Spleen (tissue), 7 donors: ENCODE results near the gene FGF14.

ENCODE experiments used
- CTCF ChIP-seq, 11 experiments: fragments of 200-600 bp in 7 of 11; fragments of 450-650 bp in 4 of 11; sonication (generic) in 4 of 11; IDR thresholded peaks in 8 of 11; conservative IDR thresholded peaks in 3 of 11; 1 replicate in 7 of 11; 2 replicates in 4 of 11; pipeline versions ENCODE4 v1.4.0 to v1.8.0; 2016 to 2021; ENCODE audit warnings: antibody characterized with exemption in 11 of 11, inconsistent platforms in 4 of 11, mild to moderate bottlenecking in 1 of 11
- POLR2A ChIP-seq, 3 donors: fragments of 450-650 bp; IDR thresholded peaks; one replicate each; pipeline ENCODE4 v1.5.1; 2017; ENCODE audit warnings: antibody characterized with exemption in 3 of 3, mild to moderate bottlenecking in 1 of 3
- POLR2AphosphoS5 ChIP-seq, 3 donors: sonication (generic); formaldehyde crosslinking; IDR thresholded peaks; one replicate each; pipeline ENCODE4 v1.5.1; 2017; ENCODE audit warnings: antibody characterized with exemption in 3 of 3
- donor health status: DM: no; HTN: no; CAD: no; lungs with moderate emphysema.
- donor health status: DM: no; HTN: no; CAD: no.
- donor health status: DM: no; HTN: no; CAD: no.

- TF ChIP-seq CTCF (IDR thresholded peaks at IDR 0.05 in 8 of 11, conservative IDR thresholded peaks at IDR 0.05 in 3 of 11) (no peak), POLR2A (IDR thresholded peaks at IDR 0.05) (no peak), POLR2AphosphoS5 (IDR thresholded peaks at IDR 0.05) (no peak)
These were observed 486.5 kb downstream of the FGF14 start for GRCh38 chr13:101915331-101915730.
